Measurements from ENCODE around the gene CXCR5.
A peak's percentile ranks its signal among the peaks of the same experiment; 100 is the strongest.

The CXCR5 gene

DNA sequence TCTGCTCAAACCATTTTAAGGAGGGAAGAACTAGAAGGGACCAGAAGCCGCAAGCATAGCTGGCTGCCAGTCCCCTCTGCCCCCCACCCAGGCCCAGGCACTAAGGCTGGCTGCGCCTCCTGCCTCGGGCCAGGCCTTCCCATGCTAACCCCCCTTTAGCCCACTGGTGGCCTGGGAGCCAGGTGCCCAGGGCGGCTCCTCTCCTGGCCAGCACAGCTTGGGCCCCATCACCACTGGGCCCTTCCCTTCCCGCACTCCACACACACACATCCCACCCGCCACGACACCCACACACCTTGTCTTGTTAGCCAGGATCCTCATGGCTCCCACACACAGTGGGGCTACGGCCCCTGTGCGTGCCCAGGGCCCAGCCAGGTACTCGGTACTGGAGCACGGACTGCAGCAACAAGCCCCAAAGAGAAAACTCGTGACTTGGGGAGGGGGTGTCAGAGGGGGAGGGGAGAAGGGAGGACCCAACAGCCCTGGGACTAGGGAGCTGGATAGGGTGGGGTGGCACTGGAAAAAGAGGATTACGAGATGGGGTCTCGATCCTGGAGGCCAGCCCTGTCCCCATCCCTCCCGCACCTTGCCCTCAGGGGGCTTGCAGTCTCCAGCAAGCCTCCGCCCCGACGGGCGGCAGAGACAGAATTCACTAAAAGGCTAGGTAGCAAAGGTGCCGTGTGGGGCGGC lies 26.1 kb downstream of the CXCR5 start:
- H3K4me3 ChIP-seq (replicated peaks; ENCODE audit: low read depth, low read length), result peak overlapping the region; percentile 51
- TF ChIP-seq CTCF (IDR thresholded peaks at IDR 0.05; ENCODE audit: low read length, missing control alignments), result no peak
- DNase-seq (ENCODE audit: low read depth), result no peak

- DNase-seq (ENCODE audit: low read depth), result peak; percentile 92
- H3K4me3 ChIP-seq (replicated peaks; ENCODE audit: low read depth, low read length), result peak overlapping the region; percentile 51
- TF ChIP-seq CTCF (IDR thresholded peaks at IDR 0.05; ENCODE audit: low read length, missing control alignments), result no peak
These were observed 26.8 kb downstream of the CXCR5 start for GRCh38 chr11:118910309-118911112.

GRCh38 chr11:118911113-118911879 lies 27.6 kb downstream of the CXCR5 start:
- no peak for DNase-seq (ENCODE audit: low read depth)
- no peak for TF ChIP-seq CTCF (IDR thresholded peaks at IDR 0.05; ENCODE audit: low read length, missing control alignments)

DNA sequence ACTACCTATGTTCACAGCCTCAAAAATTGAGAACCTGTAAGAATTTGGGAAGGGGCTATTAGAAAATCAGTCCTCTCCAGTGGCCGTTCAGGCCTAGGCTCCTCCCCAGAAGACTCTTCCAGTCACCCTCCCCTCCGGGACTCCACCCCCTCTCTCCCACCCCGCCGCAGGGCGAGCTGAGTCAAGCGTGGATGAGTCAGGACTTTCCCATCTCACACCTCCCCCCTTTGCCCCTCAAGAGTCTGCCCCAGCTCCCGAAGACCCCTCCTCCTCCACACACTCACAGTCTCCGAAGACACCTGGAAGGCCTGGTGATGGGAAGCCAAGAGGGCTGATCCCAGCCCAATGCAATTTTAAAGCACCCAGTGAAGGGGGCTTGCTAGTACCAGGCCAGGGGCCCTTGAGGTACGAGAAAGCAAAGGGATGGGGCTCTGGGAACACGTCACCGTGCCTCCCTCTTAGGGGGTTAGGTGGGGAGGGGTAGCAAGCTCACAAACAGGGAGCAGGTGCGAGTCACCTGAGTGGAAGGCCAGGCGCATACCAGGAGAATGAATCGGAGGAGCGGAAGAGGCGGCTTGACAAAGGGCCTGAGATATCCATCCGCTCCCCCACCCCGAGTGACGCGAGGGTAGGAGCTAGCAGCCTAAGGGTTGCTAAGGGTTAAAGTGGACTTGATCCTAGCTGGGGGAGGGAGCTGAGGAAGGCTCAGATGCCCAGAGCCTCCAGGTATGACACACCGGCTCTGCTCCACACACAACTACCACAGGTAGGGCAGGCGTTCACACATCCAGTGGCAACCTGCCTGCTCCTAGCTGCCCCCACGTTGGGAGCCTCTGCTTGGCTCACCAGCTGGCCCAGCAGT lies 28.4 kb downstream of the CXCR5 start:
- peak overlapping the region; percentile 36 for H3K4me3 ChIP-seq (replicated peaks; ENCODE audit: low read depth, low read length)
- no peak for TF ChIP-seq CTCF (IDR thresholded peaks at IDR 0.05; ENCODE audit: low read length, missing control alignments)
- DNase-seq (ENCODE audit: low read depth), result peak; percentile 85

More at GRCh38 chr11:118911113-118911879, 27.6 kb downstream of the CXCR5 start:
- peak overlapping the region; percentile 36 for H3K4me3 ChIP-seq (replicated peaks; ENCODE audit: low read depth, low read length)

- no peak for DNase-seq (ENCODE audit: low read depth)
- TF ChIP-seq CTCF (IDR thresholded peaks at IDR 0.05; ENCODE audit: low read length, missing control alignments), result no peak
- no peak overlapping the region for H3K4me3 ChIP-seq (replicated peaks; ENCODE audit: low read depth, low read length)
These were observed 29.2 kb downstream of the CXCR5 start for GRCh38 chr11:118912742-118913410.

Measured in fibroblast of pulmonary artery (primary cell).